H1 (cell line): ENCODE results near the gene NRP2. TPM values are rescaled to one million over a fixed set of nuclear protein-coding genes. Genes with fewer than 3 reads are reported as not detected.

ENCODE experiments used
- CTCF ChIA-PET: fragments of 300-600 bp; sonication (Branson Sonifier 250); formaldehyde crosslinking; loops from one replicate; lab custom pipeline; 2021; ENCODE audit not compliant: partially characterized antibody; lab: Charles Lee
- POLR2A ChIA-PET: fragments of 300-600 bp; sonication (Branson Sonifier 250); formaldehyde crosslinking; loops from one replicate; lab custom pipeline; 2021; ENCODE audit warnings: inconsistent platforms; ENCODE audit not compliant: partially characterized antibody; lab: Charles Lee
- DNase-seq, 2 experiments: peaks; one replicate each; pipeline versions ENCODE4 v3.0.0 to v3.0.0-alpha.2; 2010 to 2022; ENCODE audit warnings: low spot score in 2 of 2, low read depth in 1 of 2, mixed read lengths in 1 of 2
- FAIRE-seq: peaks from 2 replicates; lab custom pipeline; 2011; peaks lifted over from hg19 to GRCh38; lab: Jason Lieb, UNC
- H2AFZ ChIP-seq: 2 replicates; pipeline ENCODE4 v1.8.1; 2012; ENCODE audit warnings: low read length, inconsistent platforms
- H2AK5ac ChIP-seq: 2 replicates; pipeline ENCODE4 v1.6.1; 2013; ENCODE audit warnings: low read depth, low read length
- H2BK120ac ChIP-seq: replicated peaks from 2 replicates; pipeline ENCODE3; 2013; ENCODE audit warnings: low read depth, low read length, inconsistent platforms
- H2BK12ac ChIP-seq: 2 replicates; pipeline ENCODE4 v1.6.1; 2013; ENCODE audit warnings: low read depth, low read length
- H2BK15ac ChIP-seq: 2 replicates; pipeline ENCODE4 v1.6.1; 2013; ENCODE audit warnings: low read length
- H2BK20ac ChIP-seq: 2 replicates; pipeline ENCODE4 v1.6.1; 2013; ENCODE audit warnings: low read length
- H2BK5ac ChIP-seq: 2 replicates; pipeline ENCODE4 v1.6.1; 2013; ENCODE audit warnings: low read depth, low read length
- H3K14ac ChIP-seq: 2 replicates; pipeline ENCODE4 v1.6.1; 2013; ENCODE audit warnings: inconsistent platforms; ENCODE audit not compliant: insufficient read length
- H3K18ac ChIP-seq: 2 replicates; pipeline ENCODE4 v1.6.1; 2013; ENCODE audit warnings: low read length; ENCODE audit errors: extremely low read depth
- H3K23ac ChIP-seq: 2 replicates; pipeline ENCODE4 v1.6.1; 2013; ENCODE audit warnings: inconsistent platforms; ENCODE audit not compliant: insufficient read length
- H3K23me2 ChIP-seq: 2 replicates; pipeline ENCODE4 v1.6.1; 2013; ENCODE audit warnings: low read depth, low read length
- H3K27ac ChIP-seq: 2 replicates; pipeline ENCODE4 v1.6.1; 2011; ENCODE audit warnings: low read depth, low read length, inconsistent platforms
- H3K27me3 ChIP-seq, 4 experiments: replicated peaks in 1 of 4; 1 replicate in 1 of 4; 2 replicates in 3 of 4; pipeline versions ENCODE4 v1.6.1 to v1.8.1; 2011 to 2013; ENCODE audit warnings: low read length in 3 of 4, mild to moderate bottlenecking in 3 of 4, inconsistent platforms in 2 of 4, mixed read lengths in 2 of 4, moderate library complexity in 1 of 4; ENCODE audit not compliant: control insufficient read depth in 3 of 4, insufficient read depth in 3 of 4; ENCODE audit errors: extremely low read depth in 1 of 4
- H3K36me3 ChIP-seq, 4 experiments: 2 replicates each; pipeline versions ENCODE4 v1.6.1 to v1.8.1; 2011 to 2013; ENCODE audit warnings: mild to moderate bottlenecking in 4 of 4, low read length in 3 of 4, moderate library complexity in 2 of 4, control low read depth in 1 of 4, inconsistent platforms in 1 of 4; ENCODE audit not compliant: insufficient read depth in 4 of 4, control insufficient read depth in 2 of 4
- H3K4ac ChIP-seq: replicated peaks from 2 replicates; pipeline ENCODE3; 2013; ENCODE audit warnings: low read length, low read depth, mixed read lengths, inconsistent platforms; ENCODE audit not compliant: insufficient read length
- H3K4me1 ChIP-seq, 4 experiments: replicated peaks in 1 of 4; 1 replicate in 1 of 4; 2 replicates in 3 of 4; pipeline versions ENCODE4 v1.6.1 to v1.8.1; 2011 to 2013; ENCODE audit warnings: low read length in 3 of 4, inconsistent platforms in 2 of 4, mixed read lengths in 1 of 4; ENCODE audit not compliant: insufficient read depth in 4 of 4, control insufficient read depth in 3 of 4
- H3K4me2 ChIP-seq, 2 experiments: 2 replicates each; pipeline versions ENCODE4 v1.6.1 to v1.8.1; 2011 to 2013; ENCODE audit warnings: low read depth in 2 of 2, low read length in 2 of 2, control low read depth in 1 of 2, inconsistent platforms in 1 of 2, mild to moderate bottlenecking in 1 of 2; ENCODE audit not compliant: insufficient read depth in 1 of 2
- H3K4me3 ChIP-seq, 4 experiments: fragments of 200-600, 300-600 bp in 1 of 4; sonication (generic), shearing (Covaris generic), sonication (Bioruptor Twin) in 1 of 4; 2 replicates each; pipeline versions ENCODE4 v1.5.1 to v1.8.1; 2011 to 2016; ENCODE audit warnings: low read length in 4 of 4, low read depth in 3 of 4, control low read depth in 2 of 4, inconsistent platforms in 2 of 4, mild to moderate bottlenecking in 2 of 4, mixed read lengths in 1 of 4, moderate library complexity in 1 of 4; ENCODE audit not compliant: insufficient read depth in 2 of 4; ENCODE audit errors: extremely low read depth in 1 of 4
- H3K56ac ChIP-seq: replicated peaks from 2 replicates; pipeline ENCODE3; 2013; ENCODE audit warnings: low read depth, mild to moderate bottlenecking, mixed read lengths, low read length, inconsistent platforms; ENCODE audit not compliant: insufficient read length
- H3K79me1 ChIP-seq: 2 replicates; pipeline ENCODE4 v1.6.1; 2013; ENCODE audit warnings: low read depth, low read length, control low read depth
- H3K79me2 ChIP-seq, 2 experiments: 2 replicates each; pipeline versions ENCODE4 v1.6.1 to v1.8.1; 2012 to 2013; ENCODE audit warnings: low read length in 2 of 2, mild to moderate bottlenecking in 2 of 2, inconsistent platforms in 1 of 2; ENCODE audit not compliant: insufficient read depth in 2 of 2, control insufficient read depth in 1 of 2
- H3K9ac ChIP-seq, 4 experiments: replicated peaks in 1 of 4; 1 replicate in 1 of 4; 2 replicates in 3 of 4; pipeline versions ENCODE4 v1.6.1 to v1.8.1; 2011 to 2013; ENCODE audit warnings: low read depth in 3 of 4, low read length in 3 of 4, control low read depth in 2 of 4, mild to moderate bottlenecking in 2 of 4, moderate library complexity in 2 of 4, inconsistent platforms in 1 of 4; ENCODE audit errors: extremely low read depth in 1 of 4
- H3K9me3 ChIP-seq, 2 experiments: 2 replicates each; pipeline versions ENCODE4 v1.6.1 to v1.8.1; 2012 to 2013; ENCODE audit warnings: mild to moderate bottlenecking in 2 of 2, moderate library complexity in 2 of 2, control low read depth in 1 of 2, inconsistent platforms in 1 of 2, low read depth in 1 of 2, low read length in 1 of 2, mixed read lengths in 1 of 2; ENCODE audit not compliant: insufficient read depth in 2 of 2
- H4K20me1 ChIP-seq, 2 experiments: replicated peaks in 1 of 2; 2 replicates each; pipeline versions ENCODE3 to v1.8.1; 2011 to 2013; ENCODE audit warnings: inconsistent platforms in 2 of 2, low read length in 2 of 2, mild to moderate bottlenecking in 1 of 2; ENCODE audit not compliant: insufficient read depth in 2 of 2, control insufficient read depth in 1 of 2
- H4K5ac ChIP-seq: 2 replicates; pipeline ENCODE4 v1.6.1; 2013; ENCODE audit warnings: low read length, low read depth, mixed read lengths, inconsistent platforms; ENCODE audit not compliant: insufficient read length
- H4K8ac ChIP-seq: 2 replicates; pipeline ENCODE4 v1.8.0; 2013; ENCODE audit warnings: mild to moderate bottlenecking, moderate library complexity, low read length, inconsistent platforms; ENCODE audit not compliant: insufficient read depth; ENCODE audit errors: extremely low read depth
- H4K91ac ChIP-seq: replicated peaks from 2 replicates; pipeline ENCODE3; 2013; ENCODE audit warnings: low read length, mixed read lengths, inconsistent platforms; ENCODE audit not compliant: insufficient read length
- BRCA1 ChIP-seq: IDR thresholded peaks from 2 replicates; pipeline ENCODE4 v1.6.1; 2012; ENCODE audit warnings: low read depth, low read length, improper control_type of control experiment
- CBX5 ChIP-seq: fragments of 300-800, 300-1000 bp; sonication (generic); IDR thresholded peaks from 2 replicates; pipeline ENCODE4 v1.7.1; 2016; ENCODE audit warnings: antibody characterized with exemption, low read length, low read depth
- CREB1 ChIP-seq: IDR thresholded peaks from 2 replicates; pipeline ENCODE4 v1.6.1; 2012; ENCODE audit warnings: inconsistent platforms
- EP300 ChIP-seq, 2 experiments: IDR thresholded peaks; 1 replicate in 1 of 2; 2 replicates in 1 of 2; pipeline ENCODE4 v1.6.1; 2011 to 2012; ENCODE audit warnings: low read depth in 2 of 2, low read length in 2 of 2, mild to moderate bottlenecking in 2 of 2, borderline replicate concordance in 1 of 2, inconsistent platforms in 1 of 2, moderate library complexity in 1 of 2
- GTF2F1 ChIP-seq: IDR thresholded peaks from 2 replicates; pipeline ENCODE4 v1.6.1; 2012; ENCODE audit warnings: low read depth, low read length, improper control_type of control experiment, borderline replicate concordance
- NRF1 ChIP-seq: IDR thresholded peaks from 2 replicates; pipeline ENCODE4 v1.6.1; 2011; ENCODE audit warnings: mild to moderate bottlenecking, low read depth, low read length, improper control_type of control experiment
- POU5F1 ChIP-seq: IDR thresholded peaks from 2 replicates; pipeline ENCODE4 v1.6.1; 2011; ENCODE audit warnings: low read depth, mild to moderate bottlenecking, low read length, moderate library complexity
- SIN3A ChIP-seq, 2 experiments: IDR thresholded peaks in 1 of 2; conservative IDR thresholded peaks in 1 of 2; 2 replicates each; pipeline ENCODE4 v1.6.1; 2011 to 2012; ENCODE audit warnings: low read length in 2 of 2, improper control_type of control experiment in 1 of 2, low read depth in 1 of 2, mild to moderate bottlenecking in 1 of 2
- SP1 ChIP-seq: IDR thresholded peaks from 2 replicates; pipeline ENCODE4 v1.6.1; 2011; ENCODE audit warnings: low read depth, low read length
- SP2 ChIP-seq: IDR thresholded peaks from 2 replicates; pipeline ENCODE4 v1.6.1; 2012; ENCODE audit warnings: mild to moderate bottlenecking, low read length, inconsistent platforms
- SRF ChIP-seq: IDR thresholded peaks from 2 replicates; pipeline ENCODE4 v1.6.1; 2011; ENCODE audit warnings: mild to moderate bottlenecking, low read depth, low read length, moderate library complexity
- TAF1 ChIP-seq: IDR thresholded peaks from 2 replicates; pipeline ENCODE4 v1.6.1; 2011; ENCODE audit warnings: mild to moderate bottlenecking, low read depth, low read length
- TAF7 ChIP-seq: optimal IDR thresholded peaks from 2 replicates; pipeline ENCODE3; 2011; ENCODE audit warnings: low read depth, mild to moderate bottlenecking, inconsistent platforms, low read length, moderate library complexity, borderline replicate concordance
- YY1 ChIP-seq: IDR thresholded peaks from 2 replicates; pipeline ENCODE4 v1.6.1; 2011; ENCODE audit warnings: low read depth, mild to moderate bottlenecking, low read length
- WGBS, 2 experiments: shearing (Covaris generic) in 1 of 2; methylation state at CpG; one replicate each; pipeline versions ENCODE4 v1.1.6 to v1.1.7; 2013 to 2015; ENCODE audit warnings: low lambda C conversion rate in 2 of 2, mixed read lengths in 2 of 2, inconsistent platforms in 1 of 2, low coverage in 1 of 2, missing lambda C conversion rate in 1 of 2; ENCODE audit not compliant: insufficient replicate concordance in 2 of 2, insufficient coverage in 1 of 2, insufficient read length in 1 of 2; ENCODE audit errors: extremely low coverage in 1 of 2, missing lambda C conversion rate in 1 of 2; 5-methylcytosine and 5-hydroxymethylcytosine counted together
- polyA plus RNA-seq, 7 experiments: library from polyadenylated mRNA; depleted of rRNA in 3 of 7; stranded (reverse) in 5 of 7; unstranded in 2 of 7; fragments of >200 nt in 5 of 7; fragments of 200-250 nt in 2 of 7; gene quantifications; 1 replicate in 5 of 7; 2 replicates in 1 of 7; 4 replicates in 1 of 7; pipeline versions ENCODE4 v1.2.1 to v1.2.3, GENCODE V29; 2011 to 2013; ENCODE audit warnings: missing spikeins in 2 of 7, mixed read lengths in 2 of 7
- total RNA-seq: library from RNA; stranded (reverse); fragmentation: NEBNext Ultra II Directional; extraction: Animal tissue kit (Norgen Biotek cat#: 25700); gene quantifications from 2 replicates; pipeline ENCODE4 v1.2.1, GENCODE V29; 2021

NRP2 gene
- total and polyA plus RNA-seq, 2 of the 8 experiments (the other 6 are each of a cell fraction or from before 2014, with no cell fraction given) = 32.0 to 37.8 TPM

- WGBS, 2 experiments = 87% methylated on average over 2 of the region's 2 CpGs; no CpG with 5 or more reads in 1 of the 2 experiments
- H3K56ac ChIP-seq = no peak overlapping the region
- no peak overlapping the region for H3K9ac ChIP-seq
- CTCF ChIA-PET = interaction anchor here (0.9 to 12.2 kb wide), 4 partner anchors 51 to 155 kb away, joined by 3 to 185 read pairs (median 70); no protein-coding TSS in a partner anchor
- DNase-seq (no peak), FAIRE-seq (no peak)
- no peak overlapping the region for H2AK5ac ChIP-seq
- no peaks in the 10 kb centered on the region for H4K20me1 ChIP-seq
- H3K4me2 ChIP-seq = no peak overlapping the region
- H2BK5ac ChIP-seq = no peak overlapping the region
- no peaks in the 10 kb centered on the region; a peak in 2 of 7 replicates for H3K4me1 ChIP-seq
- no peaks in the 10 kb centered on the region for H3K79me1 ChIP-seq
- no peak overlapping the region for H4K8ac ChIP-seq
- no peak overlapping the region for H2BK15ac ChIP-seq
- H3K14ac ChIP-seq = no peak overlapping the region
- H3K4ac ChIP-seq = no peak overlapping the region
- no peak overlapping the region for H2AFZ ChIP-seq
- no peak overlapping the region for H3K18ac ChIP-seq
- POLR2A ChIA-PET = no interaction called here
- no peak overlapping the region for H3K4me3 ChIP-seq
- H3K79me2 ChIP-seq = no peaks in the 10 kb centered on the region
- H3K23me2 ChIP-seq = peaks cover 3% of the 10 kb centered on the region; the same call in 1 of the 2 replicates
- no peak overlapping the region for H2BK20ac ChIP-seq
- H3K23ac ChIP-seq = no peak overlapping the region
- TF ChIP-seq SP1 (no peak), TAF1 (no peak), NRF1 (no peak), SP2 (no peak), CREB1 (no peak), BRCA1 (no peak), SIN3A (conservative IDR thresholded peaks at IDR 0.05 in 1 of 2, IDR thresholded peaks at IDR 0.05 in 1 of 2; ENCODE audit: low read depth in 1 of 2, low read length in 2 of 2) (no peak), SRF (no peak), GTF2F1 (no peak), POU5F1 (no peak), CBX5 (no peak), YY1 (no peak), EP300 (IDR thresholded peaks at IDR 0.05; ENCODE audit: borderline replicate concordance in 1 of 2, low read depth in 2 of 2, low read length in 2 of 2) (no peak), TAF7 (no peak)
- no peak overlapping the region for H2BK12ac ChIP-seq
- H2BK120ac ChIP-seq = no peak overlapping the region
- no peak overlapping the region for H4K5ac ChIP-seq
- H4K91ac ChIP-seq = no peak overlapping the region
- H3K27me3 ChIP-seq = no peaks in the 10 kb centered on the region; a peak in 1 of 7 replicates
- peaks cover 3 to 11% (median 8%) of the 10 kb centered on the region in 4 experiments; a peak in 6 of 8 replicates for H3K36me3 ChIP-seq
- H3K9me3 ChIP-seq = no peaks in the 10 kb centered on the region
- H3K27ac ChIP-seq = no peak overlapping the region
Observed at GRCh38 chr2:205771666-205772065, 89.4 kb downstream of the NRP2 start.
